ENCODE measurements around the gene THY1.

The THY1 gene

DNA sequence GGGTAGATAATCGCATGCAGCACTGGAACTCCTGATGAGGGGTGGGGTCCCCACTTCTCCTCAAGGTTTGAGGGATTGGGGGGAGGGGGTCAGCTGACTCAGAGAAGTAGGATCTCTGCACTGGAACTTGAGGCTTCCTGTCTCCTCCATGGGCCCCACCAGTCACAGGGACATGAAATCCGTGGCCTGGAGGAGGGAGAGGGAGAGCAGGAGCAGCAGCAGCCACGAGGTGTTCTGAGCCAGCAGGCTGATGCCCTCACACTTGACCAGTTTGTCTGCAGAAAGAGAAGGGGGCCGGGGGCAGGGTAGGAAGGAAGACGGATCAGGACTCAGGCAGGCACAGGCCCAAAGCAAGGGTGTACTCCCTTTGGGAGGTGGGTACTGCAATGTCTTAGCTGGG lies 3.7 kb downstream of the THY1 start:
- H3K36me3 ChIP-seq (ENCODE audit: control insufficient read depth in 2 of 2, insufficient read depth in 2 of 2, low read length in 2 of 2) = no peaks in the 10 kb centered on the region
- no peak overlapping the region for H3K4me3 ChIP-seq (ENCODE audit: low read length in 2 of 2)
- no peak overlapping the region for H3K9ac ChIP-seq (ENCODE audit: low read depth in 1 of 2, low read length in 2 of 2)
- H3K4me1 ChIP-seq (ENCODE audit: control insufficient read depth in 2 of 2, insufficient read depth in 2 of 2, low read length in 2 of 2) = no peaks in the 10 kb centered on the region
- no peaks in the 10 kb centered on the region for H3K9me3 ChIP-seq (ENCODE audit: control insufficient read depth in 2 of 2, low read length in 2 of 2)
- no peak overlapping the region for H3K27ac ChIP-seq (ENCODE audit: low read depth in 2 of 2, low read length in 2 of 2)
- H3K27me3 ChIP-seq (ENCODE audit: control insufficient read depth in 2 of 2, insufficient read depth in 2 of 2, low read length in 2 of 2) = peaks cover 6 to 8% of the 10 kb centered on the region in 2 donors

- Histone ChIP-seq H3K4me1 (ENCODE audit: control insufficient read depth in 2 of 2, insufficient read depth in 2 of 2, low read length in 2 of 2) (no peaks in the 10 kb centered on the region), H3K27me3 (ENCODE audit: control insufficient read depth in 2 of 2, insufficient read depth in 2 of 2, low read length in 2 of 2) (peaks cover 6 to 8% of the 10 kb centered on the region in 2 donors), H3K4me3 (ENCODE audit: low read length in 2 of 2) (no peak overlapping the region), H3K36me3 (ENCODE audit: control insufficient read depth in 2 of 2, insufficient read depth in 2 of 2, low read length in 2 of 2) (no peaks in the 10 kb centered on the region), H3K9ac (ENCODE audit: low read depth in 1 of 2, low read length in 2 of 2) (no peak overlapping the region), H3K27ac (ENCODE audit: low read depth in 2 of 2, low read length in 2 of 2) (no peak overlapping the region), H3K9me3 (ENCODE audit: control insufficient read depth in 2 of 2, low read length in 2 of 2) (no peaks in the 10 kb centered on the region)
Observed at GRCh38 chr11:119418759-119419158, 4.2 kb downstream of the THY1 start.

DNA sequence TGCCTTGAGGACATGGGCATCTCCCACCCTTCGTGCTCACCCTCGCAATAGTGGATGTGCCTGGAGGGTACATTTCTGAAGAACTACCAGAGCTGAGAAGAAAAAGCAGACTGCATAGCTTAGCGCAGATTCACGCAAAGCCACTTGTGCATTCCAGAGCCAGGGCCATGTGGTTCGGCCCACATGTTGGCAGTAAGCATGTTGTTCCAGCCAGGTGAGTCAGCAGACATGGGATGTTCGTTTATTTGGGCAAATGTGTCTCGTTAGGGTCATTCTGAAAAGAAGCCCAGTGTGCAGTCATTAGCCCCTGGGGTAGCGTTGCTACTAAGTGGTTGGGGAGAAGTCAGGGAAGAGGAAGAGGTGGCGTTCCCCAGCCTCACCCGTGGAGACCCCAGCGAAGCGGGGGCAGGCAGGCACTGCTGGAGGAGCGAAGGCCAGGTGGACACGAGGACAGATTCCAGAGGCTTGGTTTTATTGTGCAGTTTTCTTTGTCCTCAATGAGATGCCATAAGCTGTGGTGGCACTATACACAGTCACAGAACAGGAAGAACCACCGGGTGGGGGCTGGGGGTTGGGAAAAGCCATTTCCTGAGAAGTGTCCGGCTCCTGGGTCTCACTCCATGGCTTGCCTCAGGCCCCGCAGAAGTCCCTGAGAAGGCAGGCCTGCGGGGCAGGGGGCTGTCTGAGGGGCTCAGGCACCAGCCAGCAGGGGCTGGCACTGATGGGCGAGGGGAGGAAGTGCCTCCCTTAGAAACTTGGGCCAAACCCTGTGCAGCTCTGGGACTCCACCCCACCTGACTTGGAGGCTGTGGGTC lies 5.0 kb downstream of the THY1 start:
- Histone ChIP-seq H3K4me1 (ENCODE audit: control insufficient read depth in 2 of 2, insufficient read depth in 2 of 2, low read length in 2 of 2) (no peaks in the 10 kb centered on the region), H3K9me3 (ENCODE audit: control insufficient read depth in 2 of 2, low read length in 2 of 2) (no peaks in the 10 kb centered on the region), H3K4me3 (ENCODE audit: low read length in 2 of 2) (no peak overlapping the region), H3K27ac (ENCODE audit: low read depth in 2 of 2, low read length in 2 of 2) (no peak overlapping the region), H3K36me3 (ENCODE audit: control insufficient read depth in 2 of 2, insufficient read depth in 2 of 2, low read length in 2 of 2) (no peaks in the 10 kb centered on the region), H3K9ac (ENCODE audit: low read depth in 1 of 2, low read length in 2 of 2) (no peak overlapping the region), H3K27me3 (ENCODE audit: control insufficient read depth in 2 of 2, insufficient read depth in 2 of 2, low read length in 2 of 2) (peaks cover 3 to 4% of the 10 kb centered on the region in 2 donors)

DNA sequence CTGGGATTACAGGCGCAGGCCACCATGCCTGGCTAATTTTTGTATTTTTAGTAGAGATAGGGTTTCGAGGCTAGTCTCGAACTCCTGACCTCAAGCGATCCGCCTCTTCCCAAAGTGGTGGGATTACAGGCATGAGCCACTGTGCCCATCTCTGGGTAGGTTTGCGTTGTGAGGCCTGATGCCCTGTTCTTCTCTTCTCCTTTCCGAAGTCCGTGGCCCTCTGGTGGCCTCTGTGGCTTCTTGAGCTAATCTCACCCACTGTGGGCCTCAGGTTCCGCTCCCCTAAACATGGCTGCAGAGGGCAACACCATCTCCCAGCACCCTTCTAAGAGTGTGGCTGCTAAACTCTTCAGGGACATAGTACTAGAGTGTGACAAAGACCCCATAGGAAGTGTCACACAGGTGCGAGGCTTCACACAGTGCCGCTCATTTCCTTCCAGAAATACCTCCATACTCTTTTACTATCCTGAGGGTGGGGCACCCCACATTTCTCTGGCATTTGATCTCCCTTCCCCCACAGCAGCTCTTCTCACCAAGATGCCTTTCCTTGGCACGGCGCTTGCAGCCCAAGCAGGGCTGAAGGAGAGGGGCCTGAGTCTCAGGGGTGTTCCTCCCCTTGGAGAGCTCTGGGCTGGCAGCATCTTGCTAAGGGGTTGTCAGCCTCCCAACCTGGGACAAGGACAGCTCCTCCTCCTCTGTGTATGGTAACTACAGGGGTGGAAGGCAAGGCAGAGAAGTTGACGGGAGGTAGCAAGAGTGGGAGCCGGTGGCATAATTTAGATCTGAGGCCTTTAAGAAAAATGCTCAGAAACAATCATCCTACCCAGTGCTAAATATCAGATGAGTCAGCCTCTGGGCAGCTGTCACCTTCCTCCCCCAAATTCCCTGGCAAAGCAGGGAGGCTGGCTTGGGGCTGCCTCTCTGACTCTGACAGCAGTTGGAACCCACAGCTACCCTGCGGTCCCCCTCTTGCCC lies 6.1 kb downstream of the THY1 start:
- Histone ChIP-seq H3K27ac (ENCODE audit: low read depth in 2 of 2, low read length in 2 of 2) (no peak overlapping the region), H3K9ac (ENCODE audit: low read depth in 1 of 2, low read length in 2 of 2) (no peak overlapping the region), H3K9me3 (ENCODE audit: control insufficient read depth in 2 of 2, low read length in 2 of 2) (no peaks in the 10 kb centered on the region), H3K36me3 (ENCODE audit: control insufficient read depth in 2 of 2, insufficient read depth in 2 of 2, low read length in 2 of 2) (no peaks in the 10 kb centered on the region), H3K4me1 (ENCODE audit: control insufficient read depth in 2 of 2, insufficient read depth in 2 of 2, low read length in 2 of 2) (no peaks in the 10 kb centered on the region), H3K27me3 (ENCODE audit: control insufficient read depth in 2 of 2, insufficient read depth in 2 of 2, low read length in 2 of 2) (peaks cover 0 to 4% of the 10 kb centered on the region in 2 donors), H3K4me3 (ENCODE audit: low read length in 2 of 2) (no peak overlapping the region)

DNA sequence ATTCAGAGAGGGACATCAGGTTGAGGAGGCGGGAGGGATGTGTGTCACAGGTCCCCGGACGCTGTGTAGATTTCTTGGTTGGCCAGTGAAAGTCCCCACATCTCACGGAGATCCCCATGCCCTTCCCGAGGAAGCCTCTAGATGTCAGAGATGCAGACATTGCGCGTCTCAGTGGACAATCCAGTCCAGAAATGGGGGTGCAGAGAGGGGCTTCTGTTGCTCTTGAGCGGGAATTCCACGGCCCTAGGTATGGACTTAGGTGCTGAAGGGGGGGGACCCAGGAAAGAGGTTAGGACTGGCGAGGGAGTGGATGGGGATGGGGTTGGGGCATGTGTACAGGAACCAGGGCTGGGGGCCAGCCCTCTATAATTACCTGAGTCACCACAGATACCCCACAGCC lies 7.0 kb downstream of the THY1 start:
- Histone ChIP-seq H3K36me3 (ENCODE audit: control insufficient read depth in 2 of 2, insufficient read depth in 2 of 2, low read length in 2 of 2) (no peaks in the 10 kb centered on the region), H3K4me3 (ENCODE audit: low read length in 2 of 2) (no peak overlapping the region), H3K9ac (ENCODE audit: low read depth in 1 of 2, low read length in 2 of 2) (no peak overlapping the region), H3K4me1 (ENCODE audit: control insufficient read depth in 2 of 2, insufficient read depth in 2 of 2, low read length in 2 of 2) (no peaks in the 10 kb centered on the region), H3K27ac (ENCODE audit: low read depth in 2 of 2, low read length in 2 of 2) (no peak overlapping the region), H3K27me3 (ENCODE audit: control insufficient read depth in 2 of 2, insufficient read depth in 2 of 2, low read length in 2 of 2) (peaks cover 0 to 4% of the 10 kb centered on the region in 2 donors), H3K9me3 (ENCODE audit: control insufficient read depth in 2 of 2, low read length in 2 of 2) (no peaks in the 10 kb centered on the region)

- no peak overlapping the region for H3K4me3 ChIP-seq (ENCODE audit: low read length in 2 of 2)
- H3K27ac ChIP-seq (ENCODE audit: low read depth in 2 of 2, low read length in 2 of 2) = no peak overlapping the region
- H3K27me3 ChIP-seq (ENCODE audit: control insufficient read depth in 2 of 2, insufficient read depth in 2 of 2, low read length in 2 of 2) = no peaks in the 10 kb centered on the region
- no peaks in the 10 kb centered on the region for H3K9me3 ChIP-seq (ENCODE audit: control insufficient read depth in 2 of 2, low read length in 2 of 2)
- no peaks in the 10 kb centered on the region for H3K4me1 ChIP-seq (ENCODE audit: control insufficient read depth in 2 of 2, insufficient read depth in 2 of 2, low read length in 2 of 2)
- H3K36me3 ChIP-seq (ENCODE audit: control insufficient read depth in 2 of 2, insufficient read depth in 2 of 2, low read length in 2 of 2) = no peaks in the 10 kb centered on the region
- no peak overlapping the region for H3K9ac ChIP-seq (ENCODE audit: low read depth in 1 of 2, low read length in 2 of 2)
Observed at GRCh38 chr11:119415517-119415916, 7.5 kb downstream of the THY1 start.

GRCh38 chr11:119414734-119415133 lies 8.2 kb downstream of the THY1 start:
- Histone ChIP-seq H3K4me1 (ENCODE audit: control insufficient read depth in 2 of 2, insufficient read depth in 2 of 2, low read length in 2 of 2) (no peaks in the 10 kb centered on the region), H3K36me3 (ENCODE audit: control insufficient read depth in 2 of 2, insufficient read depth in 2 of 2, low read length in 2 of 2) (no peaks in the 10 kb centered on the region), H3K9me3 (ENCODE audit: control insufficient read depth in 2 of 2, low read length in 2 of 2) (no peaks in the 10 kb centered on the region), H3K27me3 (ENCODE audit: control insufficient read depth in 2 of 2, insufficient read depth in 2 of 2, low read length in 2 of 2) (no peaks in the 10 kb centered on the region), H3K9ac (ENCODE audit: low read depth in 1 of 2, low read length in 2 of 2) (no peak overlapping the region), H3K4me3 (ENCODE audit: low read length in 2 of 2) (no peak overlapping the region), H3K27ac (ENCODE audit: low read depth in 2 of 2, low read length in 2 of 2) (no peak overlapping the region)

DNA sequence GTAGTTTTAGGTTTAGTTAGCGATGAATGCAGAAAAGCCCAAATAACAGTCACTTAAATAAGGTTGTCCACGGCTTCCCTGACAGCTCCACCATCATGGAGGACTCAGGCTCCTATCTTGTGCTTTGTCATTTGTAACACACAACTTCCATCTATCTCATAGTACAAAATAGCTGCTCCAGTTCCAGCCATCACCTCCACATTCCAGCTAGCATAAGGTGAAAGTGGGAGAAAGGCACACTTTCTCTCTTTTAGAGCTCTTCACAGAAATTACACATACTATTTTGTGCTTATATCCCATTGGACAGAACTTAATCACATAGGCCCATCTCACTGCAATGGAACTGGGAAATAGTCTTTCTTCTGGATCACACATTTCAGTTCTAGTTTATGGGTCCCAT lies 8.7 kb downstream of the THY1 start:
- H3K4me1 ChIP-seq (ENCODE audit: control insufficient read depth in 2 of 2, insufficient read depth in 2 of 2, low read length in 2 of 2) = no peaks in the 10 kb centered on the region
- H3K9ac ChIP-seq (ENCODE audit: low read depth in 1 of 2, low read length in 2 of 2) = no peak overlapping the region
- no peaks in the 10 kb centered on the region for H3K9me3 ChIP-seq (ENCODE audit: control insufficient read depth in 2 of 2, low read length in 2 of 2)
- no peaks in the 10 kb centered on the region for H3K36me3 ChIP-seq (ENCODE audit: control insufficient read depth in 2 of 2, insufficient read depth in 2 of 2, low read length in 2 of 2)
- H3K4me3 ChIP-seq (ENCODE audit: low read length in 2 of 2) = no peak overlapping the region
- H3K27me3 ChIP-seq (ENCODE audit: control insufficient read depth in 2 of 2, insufficient read depth in 2 of 2, low read length in 2 of 2) = no peaks in the 10 kb centered on the region
- H3K27ac ChIP-seq (ENCODE audit: low read depth in 2 of 2, low read length in 2 of 2) = no peak overlapping the region

DNA sequence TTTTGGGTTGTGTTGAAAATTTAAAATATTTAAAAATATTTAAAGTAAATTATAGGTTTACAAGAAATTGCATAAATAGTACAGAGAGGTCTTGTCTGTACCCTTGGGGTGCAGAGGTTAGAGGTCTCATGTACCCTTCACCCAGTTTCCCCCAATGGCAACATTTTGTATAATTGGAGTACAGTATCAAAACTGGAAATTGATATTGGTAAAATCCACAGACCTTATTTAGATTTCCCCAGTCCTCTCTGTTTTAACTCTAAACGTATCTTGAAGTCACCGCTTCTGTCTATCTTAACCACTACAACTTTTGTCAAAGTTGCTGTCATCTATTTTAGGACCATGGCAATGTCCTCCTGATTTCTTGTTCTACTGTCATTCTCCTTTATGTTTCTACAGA lies 10.9 kb downstream of the THY1 start:
- H3K27ac ChIP-seq (ENCODE audit: low read depth in 2 of 2, low read length in 2 of 2) = no peak overlapping the region
- no peaks in the 10 kb centered on the region for H3K4me1 ChIP-seq (ENCODE audit: control insufficient read depth in 2 of 2, insufficient read depth in 2 of 2, low read length in 2 of 2)
- H3K36me3 ChIP-seq (ENCODE audit: control insufficient read depth in 2 of 2, insufficient read depth in 2 of 2, low read length in 2 of 2) = no peaks in the 10 kb centered on the region
- no peaks in the 10 kb centered on the region for H3K9me3 ChIP-seq (ENCODE audit: control insufficient read depth in 2 of 2, low read length in 2 of 2)
- no peak overlapping the region for H3K4me3 ChIP-seq (ENCODE audit: low read length in 2 of 2)
- no peaks in the 10 kb centered on the region for H3K27me3 ChIP-seq (ENCODE audit: control insufficient read depth in 2 of 2, insufficient read depth in 2 of 2, low read length in 2 of 2)
- no peak overlapping the region for H3K9ac ChIP-seq (ENCODE audit: low read depth in 1 of 2, low read length in 2 of 2)

- Histone ChIP-seq H3K27me3 (ENCODE audit: control insufficient read depth in 2 of 2, insufficient read depth in 2 of 2, low read length in 2 of 2) (no peaks in the 10 kb centered on the region), H3K4me1 (ENCODE audit: control insufficient read depth in 2 of 2, insufficient read depth in 2 of 2, low read length in 2 of 2) (no peaks in the 10 kb centered on the region), H3K27ac (ENCODE audit: low read depth in 2 of 2, low read length in 2 of 2) (no peak overlapping the region), H3K36me3 (ENCODE audit: control insufficient read depth in 2 of 2, insufficient read depth in 2 of 2, low read length in 2 of 2) (no peaks in the 10 kb centered on the region), H3K9me3 (ENCODE audit: control insufficient read depth in 2 of 2, low read length in 2 of 2) (no peaks in the 10 kb centered on the region), H3K4me3 (ENCODE audit: low read length in 2 of 2) (no peak overlapping the region), H3K9ac (ENCODE audit: low read depth in 1 of 2, low read length in 2 of 2) (no peak overlapping the region)
Observed at GRCh38 chr11:119410501-119410900, 12.5 kb downstream of the THY1 start.

Data from mucosa of rectum (tissue), 2 donors.